Duodenal mucosa (tissue), 2 donors: ENCODE data around the gene YIPF3.

ENCODE experiments used
- H3K27ac ChIP-seq: one replicate; pipeline ENCODE4 v1.7.0; 2013; ENCODE audit warnings: low read depth, low read length
- H3K27me3 ChIP-seq, 2 donors: one replicate each; pipeline ENCODE4 v1.7.0; 2013; ENCODE audit warnings: low read length in 2 of 2, control low read depth in 1 of 2; ENCODE audit not compliant: insufficient read depth in 2 of 2, control insufficient read depth in 1 of 2
- H3K36me3 ChIP-seq, 2 donors: one replicate each; pipeline ENCODE4 v1.7.0; 2013; ENCODE audit warnings: low read length in 2 of 2, control low read depth in 1 of 2; ENCODE audit not compliant: insufficient read depth in 2 of 2, control insufficient read depth in 1 of 2
- H3K4me1 ChIP-seq, 2 donors: one replicate each; pipeline ENCODE4 v1.7.0; 2013; ENCODE audit warnings: low read length in 2 of 2, control low read depth in 1 of 2; ENCODE audit not compliant: insufficient read depth in 2 of 2, control insufficient read depth in 1 of 2
- H3K4me3 ChIP-seq, 2 donors: one replicate each; pipeline ENCODE4 v1.7.0; 2013; ENCODE audit warnings: low read length in 2 of 2, low read depth in 1 of 2
- H3K9ac ChIP-seq, 2 donors: one replicate each; pipeline ENCODE4 v1.7.0; 2013; ENCODE audit warnings: low read length in 2 of 2, low read depth in 1 of 2
- H3K9me3 ChIP-seq, 2 donors: one replicate each; pipeline ENCODE4 v1.7.0; 2013; ENCODE audit warnings: low read length in 2 of 2, control low read depth in 1 of 2; ENCODE audit not compliant: control insufficient read depth in 1 of 2

YIPF3 gene

GRCh38 chr6:43493833-43494232 lies 22.9 kb downstream of the YIPF3 start:
- no peak overlapping the region for H3K27ac ChIP-seq
- H3K4me3 ChIP-seq: peak overlapping the region in 1 of 2 donors; percentile 24
- peaks cover 11 to 20% of the 10 kb centered on the region in 2 donors for H3K36me3 ChIP-seq
- H3K9me3 ChIP-seq: no peaks in the 10 kb centered on the region
- no peaks in the 10 kb centered on the region for H3K27me3 ChIP-seq
- peak overlapping the region in 1 of 2 donors; percentile 10 for H3K9ac ChIP-seq
- H3K4me1 ChIP-seq: peaks cover 43 to 46% of the 10 kb centered on the region in 2 donors

GRCh38 chr6:43493230-43493629 lies 23.5 kb downstream of the YIPF3 start:
- H3K36me3 ChIP-seq: peaks cover 5 to 14% of the 10 kb centered on the region in 2 donors
- peaks cover 43 to 46% of the 10 kb centered on the region in 2 donors for H3K4me1 ChIP-seq
- peak overlapping the region; percentile 24 to 57 for H3K4me3 ChIP-seq
- H3K9ac ChIP-seq: no peak overlapping the region
- no peaks in the 10 kb centered on the region for H3K9me3 ChIP-seq
- no peaks in the 10 kb centered on the region for H3K27me3 ChIP-seq
- no peak overlapping the region for H3K27ac ChIP-seq

- Histone ChIP-seq H3K9ac (no peak overlapping the region), H3K9me3 (no peaks in the 10 kb centered on the region), H3K36me3 (peaks cover 2 to 8% of the 10 kb centered on the region in 2 donors), H3K27ac (no peak overlapping the region), H3K4me1 (peaks cover 43 to 46% of the 10 kb centered on the region in 2 donors), H3K4me3 (peak overlapping the region in 1 of 2 donors; percentile 57), H3K27me3 (no peaks in the 10 kb centered on the region)
Measured at GRCh38 chr6:43492673-43493072, 24.1 kb downstream of the YIPF3 start.

- H3K4me3 ChIP-seq: peak overlapping the region; percentile 29 to 57
- H3K27ac ChIP-seq: no peak overlapping the region
- H3K4me1 ChIP-seq: peaks cover 43 to 46% of the 10 kb centered on the region in 2 donors
- no peaks in the 10 kb centered on the region for H3K27me3 ChIP-seq
- H3K9ac ChIP-seq: peak overlapping the region in 1 of 2 donors; percentile 28
- H3K9me3 ChIP-seq: no peaks in the 10 kb centered on the region
- peaks cover 0 to 8% of the 10 kb centered on the region in 2 donors for H3K36me3 ChIP-seq
Measured at GRCh38 chr6:43491750-43492661, 24.7 kb downstream of the YIPF3 start.

GRCh38 chr6:43490523-43490939 lies 26.2 kb downstream of the YIPF3 start:
- H3K4me3 ChIP-seq: peak overlapping the region in 1 of 2 donors; percentile 16
- no peaks in the 10 kb centered on the region for H3K9me3 ChIP-seq
- no peak overlapping the region for H3K27ac ChIP-seq
- peaks cover 37 to 38% of the 10 kb centered on the region in 2 donors for H3K4me1 ChIP-seq
- no peaks in the 10 kb centered on the region for H3K27me3 ChIP-seq
- H3K9ac ChIP-seq: no peak overlapping the region
- peaks cover 0 to 5% of the 10 kb centered on the region in 2 donors for H3K36me3 ChIP-seq

GRCh38 chr6:43489277-43490072 lies 27.3 kb downstream of the YIPF3 start:
- Histone ChIP-seq H3K9me3 (no peaks in the 10 kb centered on the region), H3K4me3 (no peak overlapping the region), H3K36me3 (peaks cover 0 to 5% of the 10 kb centered on the region in 2 donors), H3K9ac (no peak overlapping the region), H3K4me1 (peaks cover 28% of the 10 kb centered on the region in 2 donors), H3K27me3 (no peaks in the 10 kb centered on the region), H3K27ac (no peak overlapping the region)

- Histone ChIP-seq H3K4me1 (peaks cover 21 to 23% of the 10 kb centered on the region in 2 donors), H3K27me3 (no peaks in the 10 kb centered on the region), H3K4me3 (no peak overlapping the region), H3K9ac (no peak overlapping the region), H3K27ac (no peak overlapping the region), H3K9me3 (no peaks in the 10 kb centered on the region), H3K36me3 (peaks cover 0 to 5% of the 10 kb centered on the region in 2 donors)
Measured at GRCh38 chr6:43488667-43489276, 28.0 kb downstream of the YIPF3 start.

GRCh38 chr6:43481591-43482236 lies 35.0 kb downstream of the YIPF3 start:
- peaks cover 26 to 31% of the 10 kb centered on the region in 2 donors for H3K4me1 ChIP-seq
- H3K9me3 ChIP-seq: no peaks in the 10 kb centered on the region
- no peaks in the 10 kb centered on the region for H3K36me3 ChIP-seq
- H3K4me3 ChIP-seq: no peak overlapping the region
- H3K27me3 ChIP-seq: no peaks in the 10 kb centered on the region
- H3K27ac ChIP-seq: no peak overlapping the region
- no peak overlapping the region for H3K9ac ChIP-seq

GRCh38 chr6:43481075-43481474 lies 35.7 kb downstream of the YIPF3 start:
- H3K9me3 ChIP-seq: no peaks in the 10 kb centered on the region
- H3K27ac ChIP-seq: no peak overlapping the region
- no peak overlapping the region for H3K9ac ChIP-seq
- H3K4me3 ChIP-seq: no peak overlapping the region
- no peaks in the 10 kb centered on the region for H3K36me3 ChIP-seq
- peaks cover 26 to 31% of the 10 kb centered on the region in 2 donors for H3K4me1 ChIP-seq
- no peaks in the 10 kb centered on the region for H3K27me3 ChIP-seq
